Anterior cingulate cortex (tissue), 58 donors: ENCODE measurements around the gene GCC2.
"Not testable (repeated sequence)": the region's sequence is repeated elsewhere in the genome, so short reads cannot be mapped to it uniquely, and the experiment has no call there.

Experiments
- DNase-seq, 58 donors: peaks; one replicate each; lab custom pipeline; 2025; lab: John Stamatoyannopoulos, UW

Gene GCC2

GRCh38 chr2:108555572-108555971, 106.6 kb downstream of the GCC2 start:
- DNase-seq, result no peak

GRCh38 chr2:108556581-108556980, 107.6 kb downstream of the GCC2 start:
- not testable (repeated sequence) for DNase-seq
